ENCODE data around the gene KCNC1.

KCNC1 gene

GRCh38 chr11:17734418-17734911, at the start of gene KCNC1:
Gene KCNC1, plus strand, starts transcription at chr11:17734781. Its CDS starts 1,222 bp downstream, at chr11:17736003.
- no peak for DNase-seq (ENCODE audit: low read depth, low spot score)
- H3K27ac ChIP-seq, result no peak within 1 kb of the TSS

GRCh38 chr11:17686231-17686980, 48.2 kb upstream of the KCNC1 start:
- no peak overlapping the region for H3K27ac ChIP-seq
- no peak for DNase-seq (ENCODE audit: low read depth, low spot score)

- no peak overlapping the region for H3K27ac ChIP-seq
- DNase-seq (ENCODE audit: low read depth, low spot score), result no peak
Observed at GRCh38 chr11:17687946-17688670, 46.5 kb upstream of the KCNC1 start.

GRCh38 chr11:17691550-17691949, 43.0 kb upstream of the KCNC1 start:
- no peak for DNase-seq (ENCODE audit: low read depth, low spot score)

GRCh38 chr11:17691976-17692375, 42.6 kb upstream of the KCNC1 start:
- no peak overlapping the region for H3K27ac ChIP-seq
- no peak for DNase-seq (ENCODE audit: low read depth, low spot score)

More at GRCh38 chr11:17691550-17691949, 43.0 kb upstream of the KCNC1 start:
- H3K27ac ChIP-seq, result no peak overlapping the region

- DNase-seq (ENCODE audit: low read depth, low spot score), result no peak
- H3K27ac ChIP-seq, result no peak overlapping the region
Observed at GRCh38 chr11:17692931-17693330, 41.6 kb upstream of the KCNC1 start.

- no peak for DNase-seq (ENCODE audit: low read depth, low spot score)
- H3K27ac ChIP-seq, result no peak overlapping the region
Observed at GRCh38 chr11:17693531-17693930, 41.0 kb upstream of the KCNC1 start.

GRCh38 chr11:17694494-17695110, 40.0 kb upstream of the KCNC1 start:
- DNase-seq (ENCODE audit: low read depth, low spot score), result no peak
- no peak overlapping the region for H3K27ac ChIP-seq

GRCh38 chr11:17695454-17696441, 38.8 kb upstream of the KCNC1 start:
- no peak for DNase-seq (ENCODE audit: low read depth, low spot score)
- no peak overlapping the region for H3K27ac ChIP-seq

GRCh38 chr11:17696741-17697140, 37.8 kb upstream of the KCNC1 start:
- no peak for DNase-seq (ENCODE audit: low read depth, low spot score)
- H3K27ac ChIP-seq, result no peak overlapping the region

- DNase-seq (ENCODE audit: low read depth, low spot score), result no peak
- H3K27ac ChIP-seq, result no peak overlapping the region
Observed at GRCh38 chr11:17697175-17697949, 37.2 kb upstream of the KCNC1 start.

- no peak for DNase-seq (ENCODE audit: low read depth, low spot score)
- H3K27ac ChIP-seq, result no peak overlapping the region
Observed at GRCh38 chr11:17699147-17700114, 35.1 kb upstream of the KCNC1 start.

GRCh38 chr11:17700991-17701390, 33.6 kb upstream of the KCNC1 start:
- DNase-seq (ENCODE audit: low read depth, low spot score), result peak; percentile 39
- peak overlapping the region; percentile 9 for H3K27ac ChIP-seq

GRCh38 chr11:17702876-17703275, 31.7 kb upstream of the KCNC1 start:
- H3K27ac ChIP-seq, result no peak overlapping the region
- DNase-seq (ENCODE audit: low read depth, low spot score), result no peak

- no peak overlapping the region for H3K27ac ChIP-seq
- no peak for DNase-seq (ENCODE audit: low read depth, low spot score)
Observed at GRCh38 chr11:17703951-17704350, 30.6 kb upstream of the KCNC1 start.

GRCh38 chr11:17707830-17708229, 26.8 kb upstream of the KCNC1 start:
- no peak for DNase-seq (ENCODE audit: low read depth, low spot score)
- no peak overlapping the region for H3K27ac ChIP-seq

GRCh38 chr11:17711836-17712235, 22.7 kb upstream of the KCNC1 start:
- H3K27ac ChIP-seq, result no peak overlapping the region
- no peak for DNase-seq (ENCODE audit: low read depth, low spot score)

GRCh38 chr11:17713851-17714250, 20.7 kb upstream of the KCNC1 start:
- DNase-seq (ENCODE audit: low read depth, low spot score), result no peak
- no peak overlapping the region for H3K27ac ChIP-seq

Measured in epithelial cell of prostate (primary cell).